Lower lobe of right lung (tissue), 2 donors: ENCODE data around the gene PFN4. TPM values are rescaled to one million over a fixed set of nuclear protein-coding genes. Genes with fewer than 3 reads are reported as not detected.
A peak's percentile ranks its signal among the peaks of the same experiment; 100 is the strongest.

Source experiments
- ATAC-seq, 2 donors: fragments of 200-7000 bp; cut with Tn5 transposase; one replicate each; pipeline ENCODE4 v1.9.1; 2020 to 2022; ENCODE audit warnings: mild to moderate bottlenecking in 2 of 2, moderate library complexity in 2 of 2
- DNase-seq: peaks from one replicate; pipeline ENCODE4 v3.0.0-alpha.2; 2020
- H3K27ac ChIP-seq: fragments of 200-600 bp; one replicate; pipeline ENCODE4 v1.8.0; 2022
- H3K27me3 ChIP-seq: fragments of 200-600 bp; one replicate; pipeline ENCODE4 v1.8.0; 2022; ENCODE audit warnings: low read depth
- H3K36me3 ChIP-seq: fragments of 200-600 bp; one replicate; pipeline ENCODE4 v1.8.0; 2022; ENCODE audit warnings: mild to moderate bottlenecking
- H3K4me1 ChIP-seq: fragments of 200-600 bp; one replicate; pipeline ENCODE4 v1.8.0; 2022
- H3K4me3 ChIP-seq: fragments of 200-600 bp; one replicate; pipeline ENCODE4 v1.8.0; 2022; ENCODE audit warnings: mild to moderate bottlenecking
- H3K9me3 ChIP-seq: fragments of 200-600 bp; one replicate; pipeline ENCODE4 v1.8.0; 2022
- intact Hi-C: fragments of 100-400 bp; cut with DNase I; formaldehyde crosslinking; loops from one replicate; pipeline ENCODE4 v1.11.0; 2022
- total RNA-seq: library from RNA; stranded (reverse); fragmentation: NEBNext Ultra II Directional; extraction: Animal tissue kit (Norgen Biotek cat#: 25700); gene quantifications from one replicate; pipeline ENCODE4 v1.2.1, GENCODE V29; 2021
- TF ChIP-seq, protein P1 (sequence below): fragments of 200-600 bp; IDR thresholded peaks from one replicate; pipeline ENCODE4 v1.8.0; 2022; ENCODE audit warnings: antibody characterized with exemption, mild to moderate bottlenecking
- donor health status: DM: no; HTN: yes; CAD: no; lungs with severe emphysema.

The PFN4 gene
- total RNA-seq, 1 donor from 2014 or later, result 1.7 TPM

- no peaks in the 10 kb centered on the region for H3K36me3 ChIP-seq
- H3K4me1 ChIP-seq, result peaks cover 16% of the 10 kb centered on the region
- TF ChIP-seq, protein P1, sequence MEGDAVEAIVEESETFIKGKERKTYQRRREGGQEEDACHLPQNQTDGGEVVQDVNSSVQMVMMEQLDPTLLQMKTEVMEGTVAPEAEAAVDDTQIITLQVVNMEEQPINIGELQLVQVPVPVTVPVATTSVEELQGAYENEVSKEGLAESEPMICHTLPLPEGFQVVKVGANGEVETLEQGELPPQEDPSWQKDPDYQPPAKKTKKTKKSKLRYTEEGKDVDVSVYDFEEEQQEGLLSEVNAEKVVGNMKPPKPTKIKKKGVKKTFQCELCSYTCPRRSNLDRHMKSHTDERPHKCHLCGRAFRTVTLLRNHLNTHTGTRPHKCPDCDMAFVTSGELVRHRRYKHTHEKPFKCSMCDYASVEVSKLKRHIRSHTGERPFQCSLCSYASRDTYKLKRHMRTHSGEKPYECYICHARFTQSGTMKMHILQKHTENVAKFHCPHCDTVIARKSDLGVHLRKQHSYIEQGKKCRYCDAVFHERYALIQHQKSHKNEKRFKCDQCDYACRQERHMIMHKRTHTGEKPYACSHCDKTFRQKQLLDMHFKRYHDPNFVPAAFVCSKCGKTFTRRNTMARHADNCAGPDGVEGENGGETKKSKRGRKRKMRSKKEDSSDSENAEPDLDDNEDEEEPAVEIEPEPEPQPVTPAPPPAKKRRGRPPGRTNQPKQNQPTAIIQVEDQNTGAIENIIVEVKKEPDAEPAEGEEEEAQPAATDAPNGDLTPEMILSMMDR, result no peak
- DNase-seq (no peak), ATAC-seq (no peak)
- H3K27me3 ChIP-seq, result no peaks in the 10 kb centered on the region
- no peaks in the 10 kb centered on the region for H3K9me3 ChIP-seq
- H3K27ac ChIP-seq, result peak overlapping the region; percentile 92
- H3K4me3 ChIP-seq, result peak overlapping the region; percentile 70
- intact Hi-C loops, result no loop called here
Measured at GRCh38 chr2:24122366-24123194, 554 bp downstream of the PFN4 start.

DNA sequence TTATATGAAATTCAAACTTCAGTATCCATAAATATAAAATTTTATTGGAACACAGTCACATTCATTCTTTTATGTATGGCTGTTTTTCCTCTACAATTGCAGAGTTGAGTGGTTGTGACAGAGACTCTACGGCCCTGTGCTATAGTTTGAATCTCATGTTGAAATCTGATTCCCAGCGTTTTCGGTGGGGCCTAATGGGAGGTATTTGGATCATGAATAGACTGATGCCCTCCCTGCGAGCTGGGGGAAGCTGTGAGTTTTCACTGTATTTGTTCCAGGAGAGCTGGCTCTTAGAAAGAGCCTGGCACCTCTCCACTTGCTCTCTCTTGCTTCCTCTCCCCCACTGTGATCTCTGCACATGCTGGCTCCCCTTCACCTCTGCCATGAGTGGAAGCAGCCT, 1.7 kb downstream of the PFN4 start:
- TF ChIP-seq, protein P1, result no peak
- DNase-seq (no peak), ATAC-seq (no peak)
- Histone ChIP-seq H3K4me1 (peaks cover 16% of the 10 kb centered on the region), H3K4me3 (no peak overlapping the region), H3K9me3 (no peaks in the 10 kb centered on the region), H3K27ac (no peak overlapping the region), H3K36me3 (no peaks in the 10 kb centered on the region), H3K27me3 (no peaks in the 10 kb centered on the region)
- intact Hi-C loops, result no loop called here

GRCh38 chr2:24121066-24121465, 2.1 kb downstream of the PFN4 start:
- peaks cover 16% of the 10 kb centered on the region for H3K4me1 ChIP-seq
- H3K4me3 ChIP-seq, result no peak overlapping the region
- H3K27ac ChIP-seq, result no peak overlapping the region
- H3K27me3 ChIP-seq, result no peaks in the 10 kb centered on the region
- no peaks in the 10 kb centered on the region for H3K36me3 ChIP-seq
- TF ChIP-seq, protein P1, result no peak
- intact Hi-C loops, result no loop called here
- no peak for DNase-seq
- ATAC-seq, result no peak
- H3K9me3 ChIP-seq, result no peaks in the 10 kb centered on the region

GRCh38 chr2:24117902-24118301, 5.2 kb downstream of the PFN4 start:
- TF ChIP-seq, protein P1, result no peak
- intact Hi-C loops, result no loop called here
- Histone ChIP-seq H3K36me3 (no peaks in the 10 kb centered on the region), H3K4me1 (peaks cover 5% of the 10 kb centered on the region), H3K27me3 (no peaks in the 10 kb centered on the region), H3K4me3 (no peak overlapping the region), H3K27ac (no peak overlapping the region), H3K9me3 (no peaks in the 10 kb centered on the region)
- ATAC-seq, result no peak
- no peak for DNase-seq

DNA sequence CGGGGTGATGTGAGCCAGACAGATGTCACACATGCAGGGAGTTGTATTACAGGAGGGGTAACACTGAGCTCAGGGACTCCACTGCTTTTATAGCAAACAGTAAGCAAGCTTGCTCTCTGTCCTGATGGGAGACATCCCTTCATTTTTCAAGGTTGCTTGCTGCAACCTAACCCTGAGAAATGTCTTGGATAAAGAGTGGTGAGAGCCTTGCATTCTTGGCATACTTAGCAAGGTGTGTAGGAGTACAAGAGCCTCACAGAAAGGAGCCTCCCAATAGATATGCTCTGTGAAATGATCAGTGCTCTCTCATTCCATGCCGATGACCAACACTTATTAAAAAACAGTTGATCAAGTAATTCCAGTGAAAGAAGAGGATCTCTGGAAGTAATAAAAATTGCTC, 8.1 kb downstream of the PFN4 start:
- Histone ChIP-seq H3K4me1 (no peaks in the 10 kb centered on the region), H3K4me3 (no peak overlapping the region), H3K27ac (no peak overlapping the region), H3K36me3 (no peaks in the 10 kb centered on the region), H3K27me3 (no peaks in the 10 kb centered on the region), H3K9me3 (no peaks in the 10 kb centered on the region)
- intact Hi-C loops, result no loop called here
- DNase-seq, result no peak
- no peak for ATAC-seq
- TF ChIP-seq, protein P1, result no peak
